SU-DHL-6 (cell line): ENCODE measurements around the gene LRRC17.

Experiments used
- CTCF ChIP-seq: fragments of 200-600 bp; sonication (generic); IDR thresholded peaks from one replicate; pipeline ENCODE4 v1.5.1; 2017; ENCODE audit warnings: antibody characterized with exemption, mild to moderate bottlenecking, low read length, moderate library complexity; ENCODE audit not compliant: insufficient read depth, poor library complexity, severe bottlenecking
- EZH2phosphoT487 ChIP-seq: fragments of 200-600 bp; sonication (generic), shearing (Covaris generic); conservative IDR thresholded peaks from 2 replicates; pipeline ENCODE4 v1.6.1; 2018; ENCODE audit warnings: mild to moderate bottlenecking, antibody characterized with exemption, low read length, moderate library complexity, mixed read lengths

GRCh38 chr7:102869195-102869594, 43.6 kb upstream of the LRRC17 start:
- no peak for TF ChIP-seq CTCF
- TF ChIP-seq EZH2phosphoT487, result no peak
